UCSD-AML1 (cell line): Measurements from ENCODE around the gene AVEN.
"Not testable (repeated sequence)": the region's sequence is repeated elsewhere in the genome, so short reads cannot be mapped to it uniquely, and the experiment has no call there.

ENCODE experiments used
- DNase-seq: peaks from one replicate; lab custom pipeline; 2025; ENCODE audit not compliant: unreplicated experiment; lab: John Stamatoyannopoulos, UW

The AVEN gene

GRCh38 chr15:33857726-33858125 is 181.3 kb downstream of the AVEN start:
- DNase-seq: no peak

GRCh38 chr15:33852570-33852969 is 186.4 kb downstream of the AVEN start:
- DNase-seq: no peak

- no peak for DNase-seq
Measured at GRCh38 chr15:33852094-33852493, 186.9 kb downstream of the AVEN start.

GRCh38 chr15:33851079-33851478 is 187.9 kb downstream of the AVEN start:
- DNase-seq: no peak

- no peak for DNase-seq
Measured at GRCh38 chr15:33848011-33848410, 191.0 kb downstream of the AVEN start.

GRCh38 chr15:33846862-33847261 is 192.1 kb downstream of the AVEN start:
- no peak for DNase-seq

- no peak for DNase-seq
Measured at GRCh38 chr15:33846142-33846541, 192.9 kb downstream of the AVEN start.

GRCh38 chr15:33844597-33844996 is 194.4 kb downstream of the AVEN start:
- DNase-seq: no peak

- no peak for DNase-seq
Measured at GRCh38 chr15:33844186-33844585, 194.8 kb downstream of the AVEN start.

- no peak for DNase-seq
Measured at GRCh38 chr15:33840615-33841014, 198.4 kb downstream of the AVEN start.

- no peak for DNase-seq
Measured at GRCh38 chr15:33839540-33839939, 199.5 kb downstream of the AVEN start.

- no peak for DNase-seq
Measured at GRCh38 chr15:33837294-33837693, 201.7 kb downstream of the AVEN start.

GRCh38 chr15:33834892-33835743 is 203.9 kb downstream of the AVEN start:
- no peak for DNase-seq

GRCh38 chr15:33831646-33832045 is 207.4 kb downstream of the AVEN start:
- no peak for DNase-seq

GRCh38 chr15:33830351-33830750 is 208.7 kb downstream of the AVEN start:
- DNase-seq: no peak

GRCh38 chr15:33826201-33826600 is 212.8 kb downstream of the AVEN start:
- DNase-seq: no peak

GRCh38 chr15:33825453-33825852 is 213.6 kb downstream of the AVEN start:
- no peak for DNase-seq

GRCh38 chr15:33823119-33823518 is 215.9 kb downstream of the AVEN start:
- DNase-seq: no peak

GRCh38 chr15:33822479-33822878 is 216.5 kb downstream of the AVEN start:
- DNase-seq: no peak

GRCh38 chr15:33819499-33819898 is 219.5 kb downstream of the AVEN start:
- DNase-seq: not testable (repeated sequence)
